Activated T-cell treated with anti-CD3 and anti-CD28 coated beads for 1 hour (primary cell): ENCODE results near the gene LAMB4.

Source experiments
- DNase-seq: peaks from one replicate; pipeline ENCODE4 v3.0.0-alpha.2; 2020; ENCODE audit warnings: low read depth

LAMB4 gene

GRCh38 chr7:108078691-108079090 is 51.5 kb downstream of the LAMB4 start:
- no peak for DNase-seq

GRCh38 chr7:108078211-108078673 is 51.9 kb downstream of the LAMB4 start:
- DNase-seq, result no peak

GRCh38 chr7:108077709-108078108 is 52.5 kb downstream of the LAMB4 start:
- no peak for DNase-seq

GRCh38 chr7:108076156-108076555 is 54.0 kb downstream of the LAMB4 start:
- no peak for DNase-seq

- DNase-seq, result no peak
These were observed 56.7 kb downstream of the LAMB4 start for GRCh38 chr7:108073305-108074070.

- DNase-seq, result no peak
These were observed 57.4 kb downstream of the LAMB4 start for GRCh38 chr7:108072739-108073138.

GRCh38 chr7:108072116-108072515 is 58.0 kb downstream of the LAMB4 start:
- DNase-seq, result no peak

GRCh38 chr7:108071551-108071950 is 58.6 kb downstream of the LAMB4 start:
- DNase-seq, result no peak

GRCh38 chr7:108069646-108070045 is 60.5 kb downstream of the LAMB4 start:
- DNase-seq, result no peak

GRCh38 chr7:108067844-108068243 is 62.3 kb downstream of the LAMB4 start:
- no peak for DNase-seq

- DNase-seq, result no peak
These were observed 63.7 kb downstream of the LAMB4 start for GRCh38 chr7:108066486-108066885.

- no peak for DNase-seq
These were observed 66.6 kb downstream of the LAMB4 start for GRCh38 chr7:108063520-108063933.

- no peak for DNase-seq
These were observed 67.7 kb downstream of the LAMB4 start for GRCh38 chr7:108062250-108063014.

- DNase-seq, result no peak
These were observed 70.6 kb downstream of the LAMB4 start for GRCh38 chr7:108059526-108059925.

- no peak for DNase-seq
These were observed 72.1 kb downstream of the LAMB4 start for GRCh38 chr7:108057951-108058481.

- DNase-seq, result no peak
These were observed 74.5 kb downstream of the LAMB4 start for GRCh38 chr7:108055611-108056021.

- DNase-seq, result no peak
These were observed 75.6 kb downstream of the LAMB4 start for GRCh38 chr7:108054537-108054936.

GRCh38 chr7:108053250-108053649 is 76.9 kb downstream of the LAMB4 start:
- DNase-seq, result no peak

- no peak for DNase-seq
These were observed 78.7 kb downstream of the LAMB4 start for GRCh38 chr7:108051454-108051853.

- no peak for DNase-seq
These were observed 80.2 kb downstream of the LAMB4 start for GRCh38 chr7:108049962-108050361.

GRCh38 chr7:108048422-108048821 is 81.7 kb downstream of the LAMB4 start:
- DNase-seq, result no peak

GRCh38 chr7:108046952-108047506 is 83.1 kb downstream of the LAMB4 start:
- DNase-seq, result no peak

GRCh38 chr7:108045669-108046068 is 84.5 kb downstream of the LAMB4 start:
- DNase-seq, result no peak
